Smooth muscle cell (in vitro differentiated cells): ENCODE measurements around the gene NOX3. TPM values are rescaled to one million over a fixed set of nuclear protein-coding genes. Genes with fewer than 3 reads are reported as not detected.
"Not testable (repeated sequence)": the region's sequence is repeated elsewhere in the genome, so short reads cannot be mapped to it uniquely, and the experiment has no call there.

Source experiments
- DNase-seq: peaks from one replicate; lab custom pipeline; 2025; ENCODE audit not compliant: unreplicated experiment; lab: John Stamatoyannopoulos, UW
- H2AFZ ChIP-seq: fragments of 200-600 bp; sonication (generic); 2 replicates; pipeline ENCODE4 v1.6.0; 2016; ENCODE audit warnings: antibody characterized with exemption, low read depth, mild to moderate bottlenecking
- H3F3A ChIP-seq: fragments of 200-600 bp; sonication (generic); 2 replicates; pipeline ENCODE4 v1.6.0; 2017; ENCODE audit warnings: antibody characterized with exemption, low read depth
- H3K27ac ChIP-seq: fragments of 200-600 bp; sonication (generic); 2 replicates; pipeline ENCODE4 v1.5.1; 2016; ENCODE audit warnings: low read depth, mild to moderate bottlenecking
- H3K27me3 ChIP-seq: fragments of 200-600 bp; sonication (generic); 2 replicates; pipeline ENCODE4 v1.6.1; 2016; ENCODE audit warnings: low read depth, mild to moderate bottlenecking
- H3K36me3 ChIP-seq: fragments of 200-600 bp; sonication (generic); 2 replicates; pipeline ENCODE4 v1.5.1; 2016; ENCODE audit warnings: low read depth
- H3K4me1 ChIP-seq: fragments of 200-600 bp; sonication (generic); 2 replicates; pipeline ENCODE4 v1.5.1; 2016; ENCODE audit warnings: low read depth
- H3K4me2 ChIP-seq: fragments of 200-600 bp; sonication (generic); 2 replicates; pipeline ENCODE4 v1.6.0; 2016; ENCODE audit warnings: mild to moderate bottlenecking
- H3K4me3 ChIP-seq: fragments of 200-600 bp; sonication (generic); 2 replicates; pipeline ENCODE4 v1.5.1; 2016; ENCODE audit warnings: mild to moderate bottlenecking
- H3K79me2 ChIP-seq: fragments of 200-600 bp; sonication (generic); 2 replicates; pipeline ENCODE4 v1.6.0; 2016; ENCODE audit warnings: low read depth, mild to moderate bottlenecking
- H3K9ac ChIP-seq: fragments of 200-600 bp; sonication (generic); 2 replicates; pipeline ENCODE4 v1.6.0; 2016; ENCODE audit warnings: low read depth
- H3K9me3 ChIP-seq: fragments of 200-600 bp; sonication (generic); replicated peaks from 2 replicates; pipeline ENCODE4 v1.5.1; 2016; ENCODE audit warnings: low read depth
- H4K20me1 ChIP-seq: fragments of 200-600 bp; sonication (generic); 2 replicates; pipeline ENCODE4 v1.6.0; 2016; ENCODE audit warnings: low read depth
- WGBS: methylation state at CpG from one replicate; pipeline ENCODE4 v1.1.7; 2016; ENCODE audit warnings: low lambda C conversion rate; 5-methylcytosine and 5-hydroxymethylcytosine counted together
- polyA plus RNA-seq: library from polyadenylated mRNA; unstranded; fragments of >200 nt; fragmentation: Nextera tagmentation; extraction: Ambion mirVana; gene quantifications from 2 replicates; pipeline ENCODE4 v1.2.1, GENCODE V29; 2016
- total RNA-seq: library from RNA; depleted of rRNA; stranded (reverse); fragments of >200 nt; gene quantifications from 2 replicates; pipeline ENCODE4 v1.2.3, GENCODE V29; 2014
- TF ChIP-seq, protein P1 (sequence below): fragments of 200-600 bp; sonication (generic); IDR thresholded peaks from 2 replicates; pipeline ENCODE4 v1.5.1; 2017; ENCODE audit warnings: borderline replicate concordance, mild to moderate bottlenecking, antibody characterized with exemption; ENCODE audit not compliant: insufficient read depth, poor library complexity, severe bottlenecking

Gene NOX3
- total and polyA plus RNA-seq, 2 experiments from 2014 or later, result not detected

DNA sequence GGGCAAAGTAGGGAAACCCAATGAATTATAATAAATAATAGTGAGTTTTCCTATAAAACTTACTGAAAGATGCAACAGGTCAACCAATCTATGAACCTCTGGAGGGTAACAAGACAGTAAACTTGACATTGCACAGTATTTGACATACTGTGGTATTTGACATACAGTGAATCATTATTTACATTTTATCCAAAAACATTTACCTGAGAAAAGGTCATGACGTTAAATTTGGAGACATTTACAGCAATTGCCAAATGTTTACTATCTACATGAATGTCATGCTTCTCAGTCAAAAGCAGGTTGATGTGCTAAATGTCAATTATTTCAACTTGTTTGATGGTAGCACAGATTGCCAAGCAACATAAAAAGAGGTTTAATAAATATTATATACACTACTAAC lies 35.8 kb upstream of the NOX3 start:
- no peaks in the 10 kb centered on the region for H3K79me2 ChIP-seq
- H4K20me1 ChIP-seq, result no peaks in the 10 kb centered on the region
- no peak overlapping the region for H2AFZ ChIP-seq
- no peak overlapping the region for H3K4me2 ChIP-seq
- no peak overlapping the region for H3K27ac ChIP-seq
- H3K27me3 ChIP-seq, result no peaks in the 10 kb centered on the region
- H3K9me3 ChIP-seq, result no peaks in the 10 kb centered on the region
- H3K4me1 ChIP-seq, result peaks cover 19% of the 10 kb centered on the region
- H3K36me3 ChIP-seq, result no peaks in the 10 kb centered on the region
- 93% methylated on average over 1 of the region's 1 CpG for WGBS
- DNase-seq, result no peak
- H3F3A ChIP-seq, result peaks cover 11% of the 10 kb centered on the region
- no peak overlapping the region for H3K4me3 ChIP-seq
- H3K9ac ChIP-seq, result no peak overlapping the region
- TF ChIP-seq, protein P1, sequence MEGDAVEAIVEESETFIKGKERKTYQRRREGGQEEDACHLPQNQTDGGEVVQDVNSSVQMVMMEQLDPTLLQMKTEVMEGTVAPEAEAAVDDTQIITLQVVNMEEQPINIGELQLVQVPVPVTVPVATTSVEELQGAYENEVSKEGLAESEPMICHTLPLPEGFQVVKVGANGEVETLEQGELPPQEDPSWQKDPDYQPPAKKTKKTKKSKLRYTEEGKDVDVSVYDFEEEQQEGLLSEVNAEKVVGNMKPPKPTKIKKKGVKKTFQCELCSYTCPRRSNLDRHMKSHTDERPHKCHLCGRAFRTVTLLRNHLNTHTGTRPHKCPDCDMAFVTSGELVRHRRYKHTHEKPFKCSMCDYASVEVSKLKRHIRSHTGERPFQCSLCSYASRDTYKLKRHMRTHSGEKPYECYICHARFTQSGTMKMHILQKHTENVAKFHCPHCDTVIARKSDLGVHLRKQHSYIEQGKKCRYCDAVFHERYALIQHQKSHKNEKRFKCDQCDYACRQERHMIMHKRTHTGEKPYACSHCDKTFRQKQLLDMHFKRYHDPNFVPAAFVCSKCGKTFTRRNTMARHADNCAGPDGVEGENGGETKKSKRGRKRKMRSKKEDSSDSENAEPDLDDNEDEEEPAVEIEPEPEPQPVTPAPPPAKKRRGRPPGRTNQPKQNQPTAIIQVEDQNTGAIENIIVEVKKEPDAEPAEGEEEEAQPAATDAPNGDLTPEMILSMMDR, result no peak

DNA sequence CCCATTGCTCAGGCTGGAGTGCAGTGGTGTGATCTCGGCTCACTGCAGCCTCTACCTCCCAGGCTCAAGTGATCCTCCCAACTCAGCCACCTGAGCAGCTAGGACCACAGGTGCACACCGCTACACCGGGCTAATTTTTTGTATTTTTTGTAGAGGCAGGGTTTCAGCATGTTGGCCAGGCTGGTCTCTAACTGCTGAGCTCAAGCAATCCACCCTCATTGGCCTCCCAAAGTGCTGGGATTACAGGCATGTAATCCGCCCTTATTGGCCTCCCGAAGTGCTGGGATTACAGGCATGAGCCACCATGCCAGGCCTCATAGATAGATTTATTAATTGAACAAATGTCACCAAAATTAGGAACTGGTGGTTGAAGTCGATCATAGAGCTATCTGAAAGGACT lies 32.6 kb upstream of the NOX3 start:
- WGBS, result 92% methylated on average over 6 of the region's 6 CpGs
- not testable (repeated sequence) for H2AFZ ChIP-seq, H3K4me2 ChIP-seq

DNA sequence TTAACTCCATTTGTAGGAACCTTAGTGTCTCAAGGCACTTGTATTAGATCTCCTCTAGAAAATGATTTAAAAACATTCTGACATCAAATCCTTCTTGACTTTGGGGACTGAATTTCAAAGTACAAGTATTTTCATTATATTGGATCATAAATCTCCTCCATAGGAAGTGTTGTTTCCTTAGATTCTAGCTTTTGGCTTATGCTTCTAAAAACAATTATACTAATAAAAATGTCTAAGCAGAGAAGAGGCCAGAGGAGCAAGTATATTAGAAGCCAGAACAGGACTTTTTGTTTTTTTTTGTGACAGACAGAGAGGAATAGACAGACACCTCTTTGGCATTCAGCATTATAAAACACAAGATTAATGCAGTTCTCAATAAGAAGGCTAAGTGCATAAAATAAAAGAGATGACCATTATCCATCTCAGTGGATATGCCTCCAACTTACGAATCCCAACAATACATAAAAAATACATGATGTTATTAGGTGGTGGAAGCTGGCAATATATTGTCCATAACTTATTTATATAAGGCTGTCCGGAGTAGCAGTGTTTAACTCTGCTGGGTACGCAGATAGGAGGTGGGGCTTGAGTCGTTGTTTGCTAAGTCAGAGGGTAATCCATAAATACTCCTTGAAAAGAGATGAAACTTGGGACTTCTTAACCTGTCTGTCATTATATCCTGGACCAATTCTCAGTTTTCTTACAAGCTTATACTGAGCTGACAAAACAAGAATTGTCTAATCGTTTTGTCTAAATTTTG lies 31.9 kb upstream of the NOX3 start:
- Histone ChIP-seq H3K4me1 (no peaks in the 10 kb centered on the region), H3K9me3 (no peaks in the 10 kb centered on the region), H3K27ac (no peak overlapping the region), H2AFZ (no peak overlapping the region), H3K4me3 (no peak overlapping the region), H4K20me1 (no peaks in the 10 kb centered on the region), H3F3A (no peaks in the 10 kb centered on the region), H3K27me3 (no peaks in the 10 kb centered on the region), H3K4me2 (no peak overlapping the region), H3K9ac (no peak overlapping the region), H3K36me3 (no peaks in the 10 kb centered on the region), H3K79me2 (no peaks in the 10 kb centered on the region)
- DNase-seq, result no peak
- 94% methylated on average over 5 of the region's 5 CpGs for WGBS
- TF ChIP-seq, protein P1, result no peak

More for the DNA sequence above, 32.6 kb upstream of the NOX3 start:
- not testable (repeated sequence) for H3K9ac ChIP-seq, H3F3A ChIP-seq, H3K27ac ChIP-seq, H3K79me2 ChIP-seq, DNase-seq, H4K20me1 ChIP-seq, H3K36me3 ChIP-seq, H3K27me3 ChIP-seq, H3K4me3 ChIP-seq, H3K4me1 ChIP-seq, H3K9me3 ChIP-seq

DNA sequence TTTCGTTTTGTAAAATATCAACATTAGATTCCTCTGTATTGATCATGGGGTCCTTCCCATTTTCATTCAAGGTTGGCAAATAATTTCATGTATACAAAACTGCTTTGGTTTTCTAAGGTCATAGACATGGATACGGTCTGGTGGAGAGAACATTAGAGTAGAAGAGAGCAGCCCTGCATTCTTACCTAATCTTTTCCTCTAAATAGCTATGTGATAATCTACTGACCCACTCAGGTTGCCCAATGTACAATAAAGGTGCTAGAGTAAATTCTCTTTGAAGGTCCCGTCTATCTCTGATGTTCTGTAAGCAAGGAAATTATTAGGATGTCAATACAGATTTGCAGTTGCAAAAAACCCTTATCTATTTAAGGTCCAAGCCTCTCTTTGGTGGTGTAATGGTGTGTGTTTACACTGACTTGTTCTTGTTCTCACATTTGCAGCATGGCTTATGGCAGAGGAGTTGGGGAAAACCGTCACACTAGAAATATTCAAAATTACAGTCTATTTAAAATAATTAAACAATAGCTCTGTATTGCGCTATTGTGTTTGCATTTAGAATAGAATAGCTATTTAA lies 31.2 kb upstream of the NOX3 start:
- no peaks in the 10 kb centered on the region for H4K20me1 ChIP-seq
- no peak overlapping the region for H3K4me2 ChIP-seq
- no peak for DNase-seq
- H3K36me3 ChIP-seq, result no peaks in the 10 kb centered on the region
- H3F3A ChIP-seq, result no peaks in the 10 kb centered on the region
- H3K27ac ChIP-seq, result no peak overlapping the region
- H3K79me2 ChIP-seq, result no peaks in the 10 kb centered on the region
- 91% methylated on average over 5 of the region's 5 CpGs for WGBS
- H3K27me3 ChIP-seq, result no peaks in the 10 kb centered on the region
- H3K9ac ChIP-seq, result no peak overlapping the region
- no peak overlapping the region for H2AFZ ChIP-seq
- TF ChIP-seq, protein P1, result no peak
- H3K9me3 ChIP-seq, result no peaks in the 10 kb centered on the region
- no peak overlapping the region for H3K4me3 ChIP-seq
- H3K4me1 ChIP-seq, result no peaks in the 10 kb centered on the region
